GM21390 (cell line): ENCODE results near the gene CBFA2T3.
"Not testable (repeated sequence)": the region's sequence is repeated elsewhere in the genome, so short reads cannot be mapped to it uniquely, and the experiment has no call there.

Experiments
- ATAC-seq: cut with Tn5 transposase; IDR thresholded peaks from one replicate; pipeline ENCODE4 v1.9.1; 2021; ENCODE audit not compliant: unreplicated experiment

Gene CBFA2T3

GRCh38 chr16:88977018-88977811, at the start of gene CBFA2T3:
Gene CBFA2T3 (minus strand): TSS chr16:88977207. CDS start chr16:88976807, 400 bp downstream.
- ATAC-seq, result no peak

GRCh38 chr16:89026121-89026612, 49.2 kb upstream of the CBFA2T3 start:
- ATAC-seq, result peak; percentile 70

- no peak for ATAC-seq
Observed at GRCh38 chr16:89025636-89026035, 48.6 kb upstream of the CBFA2T3 start.

DNA sequence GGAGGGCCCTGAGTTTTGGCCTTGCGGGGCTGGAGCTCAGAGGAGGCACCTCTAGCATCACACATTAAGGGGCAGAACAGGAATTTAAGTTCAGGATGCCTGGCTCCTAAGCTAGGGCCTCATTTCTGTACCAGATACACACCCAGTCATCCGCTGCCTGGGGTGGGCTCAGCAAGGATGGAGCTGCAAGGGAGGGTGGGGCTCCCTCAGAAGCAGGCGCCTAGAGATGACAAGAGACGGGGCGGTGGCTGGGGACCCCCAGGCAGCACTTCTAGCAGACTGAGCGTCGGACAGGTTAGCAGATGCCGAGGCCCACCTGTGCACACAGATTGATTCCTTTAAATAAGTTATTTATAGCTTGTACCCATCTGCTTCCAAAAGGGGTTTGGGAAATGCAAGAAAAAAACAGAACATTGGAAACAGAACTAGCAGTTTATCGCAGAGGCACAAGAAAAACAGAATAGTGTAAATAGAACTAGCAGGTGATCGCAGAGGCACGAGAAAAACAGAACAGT, 47.6 kb upstream of the CBFA2T3 start:
- no peak for ATAC-seq

- ATAC-seq, result no peak
Observed at GRCh38 chr16:89023621-89024511, 46.9 kb upstream of the CBFA2T3 start.

- no peak for ATAC-seq
Observed at GRCh38 chr16:89023151-89023551, 46.1 kb upstream of the CBFA2T3 start.

DNA sequence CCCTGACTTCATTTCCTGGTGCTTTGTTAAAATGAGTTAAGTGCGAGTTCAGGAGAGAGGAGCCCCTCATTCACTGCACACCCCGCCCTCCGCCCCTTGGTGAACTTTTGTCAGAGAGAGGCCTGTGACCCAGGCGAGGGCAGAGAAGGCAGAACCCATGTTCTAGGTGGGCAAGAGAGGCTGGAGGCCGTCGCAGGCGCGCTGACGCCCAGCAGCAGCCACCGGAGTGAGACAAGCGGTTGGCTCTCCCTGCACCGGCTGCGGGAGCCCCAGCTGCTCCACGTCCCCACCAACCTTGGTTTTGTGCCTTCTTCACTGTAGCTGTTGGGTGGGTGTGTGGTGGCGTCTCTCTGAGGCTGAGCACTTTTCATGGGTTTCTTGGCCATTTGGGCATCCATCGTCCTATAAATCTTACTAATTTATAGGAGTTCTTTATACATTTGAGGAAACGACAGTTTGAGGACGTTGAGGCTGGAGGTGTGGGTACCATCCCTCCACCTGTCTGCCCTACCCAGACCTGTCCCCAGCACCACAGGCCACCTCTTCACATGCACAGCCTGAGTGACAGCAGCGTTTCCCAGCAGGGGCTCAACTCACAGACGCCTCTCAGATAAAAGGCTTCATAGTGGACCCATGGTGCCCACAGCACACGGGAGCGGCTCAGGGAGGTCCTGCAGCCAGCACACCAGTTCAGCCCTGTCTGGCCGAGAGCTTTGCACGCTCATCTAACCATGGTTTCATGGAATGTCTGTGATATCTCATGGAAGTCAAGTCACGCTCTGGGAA, 45.2 kb upstream of the CBFA2T3 start:
- ATAC-seq, result no peak

DNA sequence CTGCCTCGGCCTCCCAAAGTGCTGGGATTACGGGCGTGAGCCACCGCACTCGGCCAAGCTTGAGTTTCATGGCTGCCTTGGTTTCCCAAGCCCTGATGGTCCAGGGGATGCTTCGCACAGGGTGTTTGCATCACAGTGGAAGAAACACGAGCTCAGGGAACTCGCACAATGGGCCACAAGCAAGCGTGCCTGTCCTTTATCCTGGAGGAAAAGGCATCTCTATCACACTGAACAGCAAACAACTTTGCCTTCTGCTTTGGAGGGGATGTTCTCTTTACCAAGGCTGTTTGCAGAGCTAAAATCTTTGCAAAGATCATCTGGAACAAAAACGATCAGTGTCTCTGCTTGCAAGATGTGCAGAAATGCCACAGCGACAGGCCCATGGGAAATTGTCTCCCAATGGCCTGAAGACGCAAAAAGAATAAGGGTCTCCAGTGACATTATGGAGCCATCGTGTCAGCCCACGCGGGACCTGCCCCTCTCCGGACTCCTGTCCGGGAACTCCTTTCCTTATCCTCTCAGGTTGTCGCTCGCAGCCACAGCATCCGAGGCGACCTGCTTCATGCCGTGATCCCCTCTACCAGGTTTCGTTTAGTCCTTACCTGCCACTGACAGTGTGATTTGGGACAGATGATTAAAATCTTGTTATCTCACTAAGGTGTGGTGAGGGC, 44.1 kb upstream of the CBFA2T3 start:
- no peak for ATAC-seq

DNA sequence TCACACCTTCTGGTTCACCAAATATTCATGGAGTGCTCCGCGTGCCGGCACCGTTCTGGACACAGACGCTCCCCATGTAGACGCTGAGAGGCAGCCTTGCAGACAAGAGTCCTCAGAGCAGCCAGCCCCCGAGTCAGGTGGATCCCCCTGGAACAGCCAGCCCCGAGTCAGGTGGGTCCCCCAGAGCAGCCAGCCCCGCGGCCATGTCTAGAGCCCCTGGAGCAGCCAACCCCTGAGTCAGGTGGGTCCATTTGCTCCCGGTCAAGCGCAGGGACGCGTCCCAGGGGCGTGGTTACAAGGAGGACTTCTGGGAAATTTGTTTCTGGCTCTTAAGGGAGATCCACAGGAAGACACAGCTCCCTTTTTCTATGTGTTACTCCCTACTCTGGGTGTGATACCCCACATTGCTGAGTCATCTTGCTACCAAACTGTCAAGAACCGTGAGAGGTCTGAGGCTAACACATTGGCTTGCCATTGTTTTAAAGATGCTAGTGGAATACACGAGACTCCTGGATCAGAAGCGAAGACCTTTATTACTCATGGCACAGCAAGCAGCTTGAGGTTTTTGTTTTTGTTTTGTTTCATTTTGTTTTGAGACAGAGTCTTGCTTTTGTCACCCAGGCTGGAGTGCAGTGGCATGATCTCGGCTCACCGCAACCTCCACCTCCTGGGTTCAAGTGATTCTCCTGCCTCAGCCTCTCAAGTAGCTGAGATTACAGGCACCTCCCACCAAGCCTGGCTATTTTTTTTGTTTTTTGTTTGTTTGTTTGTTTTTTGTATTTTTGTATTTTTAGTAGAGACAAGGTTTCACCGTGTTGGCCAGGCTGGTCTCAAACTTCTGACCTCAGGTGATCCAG, 43.3 kb upstream of the CBFA2T3 start:
- ATAC-seq, result no peak

GRCh38 chr16:89019511-89019910, 42.5 kb upstream of the CBFA2T3 start:
- no peak for ATAC-seq

- ATAC-seq, result no peak
Observed at GRCh38 chr16:89018282-89019158, 41.5 kb upstream of the CBFA2T3 start.

DNA sequence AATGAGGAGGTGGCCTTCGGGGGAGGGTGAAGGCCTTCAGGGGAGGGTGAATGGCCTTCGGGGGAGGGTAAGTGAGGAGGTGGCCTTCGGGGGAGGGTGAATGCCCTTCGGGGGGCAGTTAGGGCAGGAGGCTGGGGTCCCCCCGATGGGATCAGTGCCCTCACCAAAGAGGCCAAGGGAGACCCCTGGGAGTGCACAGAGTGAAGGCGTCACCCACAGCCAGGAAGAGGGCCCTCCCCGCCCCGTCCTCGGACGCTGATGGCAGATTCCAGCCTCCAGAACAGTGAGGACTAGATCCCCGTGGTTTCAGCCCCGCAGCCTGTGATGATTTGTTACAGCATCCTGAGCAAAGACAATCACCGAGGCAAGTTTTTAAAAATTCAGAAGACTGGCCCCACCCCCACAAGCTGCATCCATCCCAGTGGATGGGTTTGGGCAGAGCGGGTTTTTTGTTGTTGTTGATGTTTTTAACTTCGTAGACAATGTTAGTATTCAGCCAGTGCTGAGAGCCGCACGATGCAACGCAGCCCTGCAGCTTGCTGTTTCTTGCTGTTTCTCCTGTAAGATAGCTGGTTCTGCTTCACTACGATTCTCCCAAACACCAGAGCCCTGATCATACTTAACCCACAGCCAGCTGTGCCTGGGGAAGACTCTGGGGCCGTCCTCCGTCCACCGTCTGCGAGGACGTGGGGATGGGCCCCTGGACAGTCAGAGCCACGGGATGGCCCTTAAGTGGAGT, 40.7 kb upstream of the CBFA2T3 start:
- ATAC-seq, result no peak

DNA sequence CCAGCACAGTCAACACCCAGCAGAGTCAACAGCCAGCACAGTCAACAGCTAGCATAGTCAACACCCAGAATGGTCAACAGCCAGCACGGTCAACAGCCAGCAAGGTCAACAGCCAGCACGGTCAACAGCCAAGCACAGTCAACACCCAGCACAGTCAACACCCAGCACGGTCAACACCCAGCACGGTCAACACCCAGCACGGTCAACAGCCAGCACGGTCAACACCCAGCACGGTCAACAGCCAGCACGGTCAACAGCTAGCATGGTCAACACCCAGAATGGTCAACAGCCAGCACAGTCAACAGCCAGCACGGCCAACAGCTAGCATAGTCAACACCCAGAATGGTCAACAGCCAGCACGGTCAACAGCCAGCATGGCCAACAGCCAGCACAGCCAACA, 39.6 kb upstream of the CBFA2T3 start:
- ATAC-seq, result not testable (repeated sequence)

- no peak for ATAC-seq
Observed at GRCh38 chr16:89015271-89015859, 38.4 kb upstream of the CBFA2T3 start.

DNA sequence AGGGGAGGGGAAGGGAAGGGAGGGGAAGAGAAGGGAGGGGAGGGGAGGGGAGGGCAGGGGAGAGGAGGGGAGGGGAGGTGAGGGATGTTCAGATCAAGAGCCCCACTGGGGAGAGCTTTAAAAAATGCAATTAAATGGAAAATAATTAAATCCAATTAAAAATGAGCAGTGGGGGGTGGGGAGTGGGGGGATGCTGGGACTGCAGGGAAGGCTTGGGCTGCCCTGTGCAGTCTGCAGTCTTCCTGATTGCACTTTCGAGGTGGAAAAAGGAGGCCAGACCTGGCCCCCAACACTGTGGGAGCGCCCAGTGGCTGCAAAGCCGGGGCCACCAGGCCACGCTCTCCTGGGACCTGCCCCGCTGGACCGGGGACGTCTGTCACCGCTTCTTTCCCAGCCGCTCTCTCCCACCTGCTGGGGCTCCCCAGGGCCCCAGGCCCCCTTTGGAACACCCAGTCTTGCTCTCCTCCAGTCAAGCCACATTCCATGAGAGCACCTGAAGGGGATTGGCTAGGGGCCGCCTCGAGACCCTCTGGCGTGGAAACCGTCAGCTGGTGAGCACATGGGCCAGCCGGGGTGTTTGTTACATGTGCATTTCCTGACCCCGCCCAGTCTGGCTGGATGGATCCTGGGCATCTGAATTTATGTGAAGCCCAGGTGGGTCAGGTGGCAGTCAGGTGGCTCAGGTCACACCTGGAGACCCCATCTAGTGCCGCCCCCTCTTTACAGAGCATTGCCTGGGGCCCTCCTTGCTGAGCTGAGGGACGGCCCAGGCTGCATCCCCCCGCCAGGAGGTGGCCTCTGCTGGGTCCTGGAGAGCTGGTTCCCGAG, 37.6 kb upstream of the CBFA2T3 start:
- ATAC-seq, result no peak

GRCh38 chr16:89013692-89014402, 36.8 kb upstream of the CBFA2T3 start:
- ATAC-seq, result no peak
